ENCODE measurements around the gene ITPKB.
"Not testable (repeated sequence)": the region's sequence is repeated elsewhere in the genome, so short reads cannot be mapped to it uniquely, and the experiment has no call there.

ITPKB gene
- 244 to 366 reads per million in 2 donors for total RNA-seq

DNA sequence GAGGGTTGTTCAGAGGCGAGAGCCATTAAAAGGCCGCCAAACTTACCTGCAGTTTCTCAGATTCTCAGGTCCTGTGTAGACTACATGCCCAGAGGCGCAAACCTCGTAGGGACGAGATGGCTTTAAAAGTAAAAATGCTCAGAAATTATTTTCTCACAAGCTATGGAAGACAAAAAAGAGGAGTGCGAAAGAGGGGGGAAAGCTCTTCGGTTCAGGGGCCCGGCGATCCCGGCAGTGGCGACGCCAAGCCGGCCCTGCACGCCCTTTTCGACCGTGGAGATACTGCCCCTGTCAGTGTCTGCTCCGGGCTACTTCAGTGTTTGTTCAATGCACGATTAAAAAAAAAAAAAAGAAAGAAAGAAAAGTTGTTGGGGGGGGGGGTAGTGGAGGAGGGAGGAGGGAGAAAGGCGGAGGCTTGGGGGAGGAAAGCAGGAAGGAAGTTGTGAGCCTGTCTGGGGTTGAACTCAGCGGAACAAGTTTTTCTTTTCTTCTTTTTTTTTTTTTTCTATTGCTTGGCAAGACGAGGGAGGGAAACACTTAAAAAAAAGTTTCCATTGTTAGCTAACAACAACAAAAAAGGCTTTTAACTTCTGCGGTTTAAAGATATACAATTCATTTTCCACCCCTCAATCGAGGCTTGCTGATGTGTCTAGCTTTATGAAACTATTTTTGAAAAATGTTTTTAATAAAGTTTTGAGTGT lies at the start of gene ITPKB:
Gene ITPKB (minus strand): TSS at position 288 of the 701 bp plus-strand sequence. CDS start 1,824 bp downstream, outside the sequence.
- DNase-seq = no peak

DNA sequence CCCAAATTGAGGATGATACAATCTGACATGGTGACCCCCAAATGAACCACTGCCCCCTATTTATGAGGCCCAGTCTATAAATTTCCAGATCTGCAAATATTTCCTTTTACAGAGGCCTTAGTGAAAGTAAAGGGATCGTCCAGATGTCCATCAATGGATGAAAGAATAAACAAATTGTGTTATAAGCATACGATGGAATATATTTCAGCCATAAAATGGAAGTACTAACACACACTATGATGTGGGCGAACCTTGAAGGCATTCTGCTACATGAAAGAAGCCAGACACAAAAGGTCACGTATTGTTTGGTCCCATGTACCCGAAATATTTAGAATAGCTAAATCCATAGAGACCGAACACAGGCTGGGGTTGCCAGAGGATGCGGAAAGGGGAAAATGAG lies 48.6 kb upstream of the ITPKB start:
- DNase-seq = no peak

DNA sequence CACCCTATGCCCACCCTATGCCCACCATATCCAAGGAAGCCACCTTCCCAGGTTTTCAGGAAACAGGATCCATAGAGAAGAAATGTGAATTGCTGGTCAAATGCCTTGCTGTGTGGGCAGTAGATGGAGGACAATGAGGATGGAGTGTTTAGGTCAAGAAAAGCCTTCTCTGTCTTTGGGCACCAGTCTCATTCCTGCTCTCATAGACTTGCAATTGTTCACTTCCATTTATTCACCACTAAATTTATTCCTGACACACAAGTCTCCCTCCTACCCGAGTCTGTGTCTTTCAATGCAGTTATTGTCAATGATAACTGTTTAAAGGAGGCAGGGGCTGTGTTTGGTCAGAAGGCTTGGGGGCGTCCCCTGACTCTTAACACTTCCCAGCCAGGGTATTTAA lies 48.0 kb upstream of the ITPKB start:
- no peak for DNase-seq

DNA sequence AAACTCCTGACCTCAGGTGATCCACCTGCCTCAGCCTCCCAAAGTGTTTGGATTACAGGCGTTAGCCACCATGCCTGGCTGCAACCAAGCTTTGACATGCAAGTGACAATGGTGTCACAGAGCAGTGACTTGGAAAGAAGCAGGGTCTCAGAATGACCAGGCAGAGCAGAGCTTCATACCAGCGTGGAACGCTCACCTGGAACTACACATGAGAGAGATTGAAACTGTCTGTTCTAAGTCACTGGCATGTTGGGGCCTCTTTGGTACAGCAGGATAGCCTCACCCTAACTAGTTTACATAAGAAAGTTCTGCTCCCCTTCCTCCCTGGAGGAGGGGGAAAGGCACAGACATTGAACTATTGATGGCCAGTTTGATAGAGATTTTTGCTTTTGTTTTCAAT lies 47.5 kb upstream of the ITPKB start:
- DNase-seq = no peak

DNA sequence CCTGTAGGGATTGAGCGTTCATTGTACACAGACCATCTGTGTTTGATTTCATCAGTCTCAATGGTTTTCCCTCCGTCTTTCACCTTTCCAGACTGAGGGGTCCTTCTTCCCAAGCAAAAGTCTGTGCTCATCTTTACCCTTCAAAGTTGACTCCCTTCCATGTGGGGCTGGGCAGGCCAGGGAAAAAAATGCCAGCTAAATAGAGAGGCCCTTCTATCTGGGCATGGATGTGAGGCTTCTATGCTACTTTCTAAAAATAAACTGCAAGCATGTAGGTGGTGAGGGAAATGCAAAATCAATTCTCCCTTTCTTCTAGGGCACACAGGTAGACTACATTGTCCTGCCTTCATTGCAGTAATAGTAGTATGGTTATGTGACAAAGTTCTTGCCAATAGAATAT lies 46.7 kb upstream of the ITPKB start:
- DNase-seq = no peak

DNA sequence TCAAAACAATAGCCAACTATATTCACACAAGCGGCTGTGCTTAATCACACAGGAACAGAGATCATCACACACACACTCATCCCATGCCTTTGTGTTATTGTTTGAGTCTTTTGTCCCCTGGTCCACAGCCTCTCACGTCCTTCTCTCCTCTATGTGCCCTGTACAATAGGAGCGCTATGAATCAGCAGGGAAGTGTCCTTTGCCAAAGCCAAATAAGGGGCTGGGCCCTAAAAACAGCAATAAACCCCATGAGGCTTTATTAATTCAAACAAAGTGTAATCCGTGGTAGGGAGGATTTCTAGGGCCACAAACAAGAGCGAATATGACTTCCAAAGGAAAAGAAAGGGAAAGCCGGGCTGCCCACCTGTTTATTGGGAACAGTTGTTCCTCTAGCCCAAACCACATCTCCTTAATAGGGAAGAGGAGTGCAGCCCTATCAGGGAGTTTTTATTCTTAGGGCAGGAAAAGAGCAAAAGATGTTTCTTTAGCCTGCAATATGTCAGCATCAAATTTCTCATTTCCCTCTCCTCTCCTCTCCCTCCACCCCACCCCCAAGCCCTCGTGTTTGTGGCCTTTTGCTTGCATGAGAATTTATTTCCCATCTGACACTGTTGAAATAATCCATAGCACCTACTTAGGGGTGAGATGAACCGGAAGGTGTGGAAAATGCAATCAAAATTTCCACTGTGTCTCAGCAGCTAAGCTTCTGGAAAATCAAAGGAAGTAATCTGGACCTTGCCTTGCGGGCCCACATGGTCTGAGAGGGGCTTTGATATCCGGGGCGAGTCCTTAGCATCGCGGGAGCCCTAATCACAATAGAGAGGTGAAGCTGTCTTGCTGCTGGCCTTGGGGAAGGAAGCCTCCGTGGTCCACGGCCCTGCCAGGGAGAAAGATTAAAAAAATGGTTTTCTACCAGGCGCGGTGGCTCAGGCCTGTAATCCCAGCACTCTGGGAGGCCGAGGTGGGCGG lies 45.3 kb upstream of the ITPKB start:
- no peak for DNase-seq

DNA sequence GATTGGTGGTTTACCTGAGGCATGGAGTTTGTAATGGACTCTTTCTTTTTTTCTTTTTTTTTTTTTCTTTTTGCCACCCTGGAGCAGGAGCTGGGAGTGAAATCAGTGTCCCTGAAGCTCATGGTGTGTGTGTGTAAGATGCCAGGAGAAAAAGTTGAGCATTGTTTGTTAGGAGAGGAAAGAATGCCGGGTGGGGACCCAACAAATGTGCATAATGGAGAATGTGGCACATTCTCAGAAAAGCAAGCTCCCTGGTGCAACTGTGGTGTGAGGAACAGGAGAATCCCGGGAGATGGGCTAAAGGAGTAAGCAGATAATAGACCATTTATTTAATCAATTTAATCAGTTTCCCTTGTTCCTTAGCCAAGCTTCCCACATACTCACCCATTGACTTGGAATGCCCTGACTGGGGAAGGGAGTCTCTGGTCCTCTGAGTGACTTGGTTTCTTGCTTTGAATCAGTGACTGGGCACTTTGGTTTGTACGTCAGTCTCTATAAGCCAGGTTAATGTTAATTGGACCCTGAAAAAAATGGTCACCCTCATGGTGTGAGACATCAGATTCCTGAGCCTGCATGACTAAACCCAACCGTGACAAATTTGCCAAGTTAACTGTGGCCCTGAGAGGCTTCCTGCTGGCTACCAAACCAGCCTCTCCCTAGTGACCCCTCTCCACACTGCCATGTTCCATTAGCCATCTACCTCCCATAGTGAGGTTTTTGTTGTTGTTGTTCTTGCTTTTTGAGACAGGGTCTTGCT lies 43.9 kb upstream of the ITPKB start:
- DNase-seq = no peak

DNA sequence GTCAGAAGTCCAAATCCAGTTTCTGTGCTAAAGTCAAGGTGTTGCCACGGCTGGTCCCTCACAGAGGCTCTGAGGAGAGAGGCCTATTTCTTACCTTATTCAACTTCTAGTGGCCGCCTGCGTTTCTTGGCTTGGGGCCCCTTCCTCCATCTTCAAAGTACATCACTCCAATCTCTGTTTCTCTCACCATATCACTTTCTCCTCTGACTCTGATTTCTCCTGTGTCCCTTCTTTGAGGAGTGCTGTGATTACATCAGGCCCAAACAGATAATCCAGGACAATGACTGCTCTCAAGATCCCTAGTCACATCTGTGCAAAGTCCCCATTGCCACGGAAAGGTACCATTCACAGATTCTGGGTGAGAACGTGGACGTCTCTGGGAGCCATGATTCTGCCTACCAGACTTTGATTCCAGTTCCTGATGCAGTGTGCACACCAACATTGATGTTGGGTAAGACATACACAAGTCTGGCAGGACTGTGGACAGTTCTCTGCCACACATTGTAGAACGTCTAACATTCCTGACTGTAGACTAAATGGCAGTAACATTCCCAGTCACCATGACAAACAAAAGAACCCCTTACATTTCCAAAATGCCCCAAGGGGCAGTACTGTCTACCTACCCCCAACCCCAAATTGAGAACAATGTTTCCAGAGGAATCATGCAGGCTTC lies 43.0 kb upstream of the ITPKB start:
- no peak for DNase-seq

DNA sequence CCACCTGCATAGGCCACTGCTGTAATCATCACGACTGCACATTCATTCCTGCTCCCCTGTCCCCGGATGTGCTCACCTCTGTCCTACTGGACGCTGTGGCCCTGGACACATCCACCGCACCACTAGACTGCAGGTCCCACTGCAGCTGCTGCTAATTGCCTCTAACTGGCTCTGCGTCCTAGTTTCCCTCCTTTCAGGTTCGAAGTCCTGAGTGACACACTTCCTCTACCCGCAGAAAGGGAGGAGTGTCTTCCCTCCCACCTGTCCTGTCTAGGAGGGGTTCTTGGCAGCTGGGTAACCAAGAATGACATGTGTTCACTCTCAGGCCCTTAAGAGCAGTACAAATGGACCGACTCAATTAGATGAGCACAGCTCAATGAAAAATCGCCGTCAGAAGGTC lies 40.5 kb upstream of the ITPKB start:
- DNase-seq = no peak

DNA sequence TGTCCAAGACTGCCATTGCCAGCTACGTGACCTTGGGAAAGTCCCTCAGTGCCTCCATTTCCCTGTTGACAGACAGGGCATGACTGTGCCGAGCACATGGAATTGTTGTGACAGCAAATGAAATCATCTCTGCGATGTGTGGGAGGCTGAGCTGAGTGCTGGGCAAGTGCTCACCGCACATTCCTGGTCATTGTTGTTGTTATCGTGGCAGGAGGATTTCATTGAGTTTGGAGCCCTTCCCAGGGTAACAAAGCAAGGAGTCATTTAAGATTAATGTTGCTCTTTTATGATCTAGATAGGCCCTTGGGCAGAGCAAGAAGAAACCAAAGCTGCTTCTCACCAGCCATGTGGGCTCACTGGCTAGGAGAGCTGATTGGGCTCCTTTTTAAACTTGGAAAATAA lies 39.6 kb upstream of the ITPKB start:
- DNase-seq = no peak

DNA sequence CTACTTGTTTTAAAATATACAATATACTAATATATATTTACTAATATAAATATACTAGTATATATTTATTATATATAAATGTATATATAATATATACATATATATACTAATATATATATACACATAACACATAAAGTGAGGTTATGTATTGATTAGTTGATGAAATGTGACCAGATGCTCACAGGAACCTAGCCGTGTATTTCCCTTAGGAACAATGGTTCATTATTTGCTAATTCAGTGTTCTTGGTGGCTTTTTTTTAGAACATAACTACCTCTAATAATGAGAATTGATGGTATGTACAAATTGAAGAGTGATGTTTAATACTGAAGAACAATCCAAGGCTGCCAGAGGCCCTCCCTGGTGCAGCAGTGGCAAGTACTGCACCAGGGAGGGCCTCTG lies 37.9 kb upstream of the ITPKB start:
- no peak for DNase-seq

DNA sequence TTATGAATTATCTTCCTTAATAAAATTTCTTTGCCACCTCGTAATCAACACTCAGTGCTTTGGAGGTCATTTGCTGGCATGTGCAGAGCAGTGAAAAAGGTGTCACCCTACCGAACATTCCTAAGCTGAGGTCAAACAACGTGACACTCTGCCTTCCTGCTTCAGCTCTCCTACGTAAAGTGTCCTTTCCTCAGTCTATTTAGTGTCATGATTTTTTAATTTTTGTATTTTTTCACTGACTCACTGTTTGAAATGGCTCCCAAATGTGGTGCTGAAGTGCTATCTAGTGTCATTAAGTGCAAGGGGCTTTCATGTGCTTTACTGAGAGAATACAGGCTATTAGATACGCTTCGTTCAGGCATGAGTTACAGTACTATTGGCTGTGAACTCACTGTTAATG lies 37.0 kb upstream of the ITPKB start:
- no peak for DNase-seq

DNA sequence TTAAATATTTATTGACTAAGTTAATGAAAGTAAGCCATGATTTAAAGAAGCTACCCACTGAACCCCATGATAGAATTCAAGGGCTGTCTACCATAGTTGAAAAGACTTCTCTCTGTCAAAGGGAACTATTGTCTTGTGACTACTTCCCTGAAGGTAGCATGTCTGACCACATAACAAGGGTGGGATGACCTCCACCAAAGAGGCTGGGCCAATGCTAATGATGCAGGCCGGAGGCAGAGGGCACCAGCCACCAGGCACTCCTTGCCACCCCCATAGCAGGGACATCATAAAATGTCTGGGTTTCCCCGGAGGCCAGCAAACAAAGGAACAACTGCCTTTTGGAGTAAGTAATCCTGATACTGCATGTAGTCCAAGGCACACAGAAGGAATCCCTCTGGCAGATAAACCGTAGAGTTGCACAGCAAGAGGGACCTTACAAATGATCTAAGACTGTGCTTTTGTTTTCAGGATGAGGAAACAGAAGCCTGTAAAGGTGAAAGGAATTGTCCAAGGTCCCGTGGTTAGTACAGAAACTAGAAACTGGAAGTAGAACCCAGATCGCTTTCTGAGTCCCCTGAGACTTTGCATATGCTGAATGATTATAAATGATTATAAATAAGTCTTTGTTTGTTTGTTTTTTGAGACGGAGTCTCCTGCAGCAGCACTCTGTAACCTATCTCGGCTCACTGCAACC lies 33.5 kb upstream of the ITPKB start:
- DNase-seq = no peak

DNA sequence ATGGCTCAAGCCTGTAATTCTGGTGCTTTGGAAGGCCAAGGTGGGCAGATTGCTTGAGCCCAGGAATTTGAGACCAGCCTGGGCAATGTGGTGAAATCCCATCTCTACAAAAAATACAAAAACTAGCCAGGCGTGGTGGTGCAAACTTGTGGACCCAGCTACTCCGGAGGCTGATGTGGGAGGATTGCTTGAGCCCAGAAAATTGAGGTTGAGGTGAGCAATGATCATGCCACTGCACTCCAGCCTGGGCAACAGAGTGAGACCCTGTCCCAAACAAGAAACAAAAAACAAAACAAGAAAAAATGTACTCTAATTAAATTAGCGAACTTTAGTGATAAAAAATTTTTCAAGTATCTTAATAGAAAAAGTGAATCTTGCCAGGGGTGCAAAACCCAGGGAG lies 28.1 kb upstream of the ITPKB start:
- DNase-seq = not testable (repeated sequence)

DNA sequence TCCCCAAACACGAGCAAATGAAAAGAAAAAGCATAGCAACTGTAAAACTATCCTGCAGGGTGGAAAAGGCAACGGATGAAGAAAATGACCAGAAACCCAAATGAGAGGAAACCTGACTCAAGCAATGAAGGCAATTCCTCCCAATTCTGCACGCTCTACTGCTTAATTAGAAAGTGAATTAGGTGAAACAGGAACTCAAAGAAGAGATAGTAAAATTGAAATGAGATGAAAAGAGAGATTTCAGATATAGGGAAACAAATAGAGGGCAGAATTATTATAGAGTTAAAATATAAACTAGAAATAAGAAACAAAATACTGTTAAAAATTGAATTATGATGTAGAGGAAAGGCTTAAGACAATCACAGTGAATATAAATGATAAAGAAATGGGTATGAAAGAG lies 27.5 kb upstream of the ITPKB start:
- DNase-seq = no peak

DNA sequence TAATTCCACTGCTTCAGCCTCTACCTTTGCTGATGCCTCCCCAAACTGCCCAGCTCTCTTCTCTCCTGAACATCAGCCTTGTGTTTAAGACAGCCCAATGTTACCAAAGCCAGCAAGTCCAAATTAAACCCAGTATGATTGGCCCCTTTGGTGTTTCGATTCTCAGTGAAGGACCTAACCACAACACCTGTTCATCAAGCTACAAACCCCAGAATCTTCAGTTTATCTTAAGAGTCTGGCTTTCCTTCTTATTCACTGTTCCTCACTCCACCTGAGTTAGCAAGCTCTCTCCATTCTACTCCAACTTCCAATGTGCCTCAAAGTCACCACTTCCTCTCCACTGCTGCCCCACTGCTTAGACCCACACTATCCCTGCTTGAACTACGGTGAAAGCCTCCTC lies 25.5 kb upstream of the ITPKB start:
- DNase-seq = no peak

DNA sequence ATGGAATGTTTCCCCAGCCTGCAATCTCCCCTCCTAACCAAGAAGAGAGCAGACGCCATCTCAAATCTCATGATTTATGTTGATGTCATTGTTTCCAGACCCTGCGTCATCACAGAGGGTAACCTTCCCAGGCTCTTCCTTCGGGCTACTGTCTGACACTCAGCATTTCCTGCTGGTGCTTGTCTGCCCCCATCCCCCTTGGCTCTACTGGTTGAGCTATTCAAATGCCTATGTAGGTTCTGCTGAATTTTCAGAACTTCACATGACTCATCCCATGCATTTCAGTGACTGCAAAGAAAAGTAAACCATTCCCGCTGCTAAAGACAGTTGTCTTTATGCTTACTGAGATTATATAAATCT lies 24.8 kb upstream of the ITPKB start:
- DNase-seq = no peak

DNA sequence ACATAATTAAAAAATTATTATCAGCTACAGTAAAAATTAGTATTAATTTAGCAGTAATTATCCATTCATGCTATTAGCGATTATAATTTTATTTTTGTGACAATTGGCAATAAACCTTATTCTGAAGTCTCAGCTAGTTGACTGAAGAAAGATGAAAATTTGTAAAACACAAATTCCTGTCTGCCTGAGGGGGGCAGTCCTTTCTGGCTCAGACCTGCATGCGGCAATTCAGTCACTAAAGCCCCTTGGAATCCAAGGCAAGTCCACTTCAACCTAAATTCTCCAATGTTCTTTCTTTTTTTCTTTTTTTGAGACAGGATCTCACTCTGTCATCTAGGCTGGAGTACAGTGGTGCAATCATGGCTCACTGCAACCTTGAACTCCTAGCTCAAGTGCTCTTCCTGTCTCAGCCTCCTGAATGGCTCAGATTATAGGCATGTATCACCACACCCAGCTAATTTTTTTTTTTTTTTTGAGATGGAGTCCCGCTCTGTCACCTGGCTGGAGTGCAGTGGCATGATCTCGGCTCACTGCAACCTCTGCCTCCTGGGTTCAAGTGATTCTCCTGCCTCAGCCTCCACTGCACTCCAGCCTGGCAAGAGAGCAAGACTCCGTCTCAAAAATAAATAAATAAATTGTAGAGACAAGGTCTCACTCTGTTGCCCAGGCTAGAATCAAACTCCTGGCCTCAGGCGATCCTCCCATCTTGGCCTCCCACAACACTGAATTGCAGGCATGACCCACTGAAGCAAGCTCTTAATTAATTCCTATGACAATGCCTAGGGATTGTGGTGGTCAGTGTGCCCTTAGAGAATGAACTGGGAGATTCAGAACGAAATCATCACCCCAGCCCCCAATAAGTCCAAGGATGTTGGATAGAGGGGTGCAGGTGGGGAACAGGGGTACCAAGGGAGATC lies 24.2 kb upstream of the ITPKB start:
- no peak for DNase-seq

DNA sequence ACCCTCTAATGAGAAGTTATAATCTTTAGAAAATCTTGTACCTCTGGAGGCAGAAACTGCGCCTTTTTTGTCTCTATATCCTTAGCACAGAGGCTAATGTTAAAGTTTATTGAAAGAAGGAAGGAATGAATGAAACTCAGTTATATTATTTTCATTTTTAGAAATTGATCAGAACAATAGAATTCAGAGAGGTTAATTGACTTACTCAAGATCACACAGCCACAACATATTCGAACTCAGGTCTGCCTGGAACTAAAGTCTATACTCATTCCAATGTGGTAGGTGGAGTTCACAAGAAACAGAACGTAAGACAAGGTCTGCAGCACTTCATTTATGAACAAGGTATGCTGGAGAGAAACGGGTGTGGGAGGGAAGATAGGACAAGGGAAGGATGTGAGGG lies 23.0 kb upstream of the ITPKB start:
- DNase-seq = no peak

DNA sequence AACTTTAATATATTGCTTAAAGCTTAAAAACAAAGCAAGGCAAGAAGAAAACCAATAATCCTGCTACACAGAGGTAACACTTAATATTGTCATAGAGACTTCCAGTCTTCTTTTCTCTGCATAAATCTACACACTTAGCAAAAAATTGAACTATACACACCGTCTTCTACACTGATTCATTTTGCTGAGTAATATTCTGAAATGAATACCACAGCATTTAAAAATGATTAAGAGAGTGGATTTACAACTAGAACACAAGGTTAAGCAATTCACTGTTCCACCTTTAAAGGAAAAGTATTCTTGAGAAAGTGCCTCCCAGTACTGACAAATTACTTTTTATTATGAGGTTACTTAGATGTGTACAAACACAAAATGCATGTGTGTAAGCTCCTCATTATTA lies 22.2 kb upstream of the ITPKB start:
- no peak for DNase-seq
